ENCODE results near the gene SECTM1. TPM values are rescaled to one million over a fixed set of nuclear protein-coding genes. Genes with fewer than 3 reads are reported as not detected.

The SECTM1 gene
- total RNA-seq, 1 donor from 2014 or later: not detected

DNA sequence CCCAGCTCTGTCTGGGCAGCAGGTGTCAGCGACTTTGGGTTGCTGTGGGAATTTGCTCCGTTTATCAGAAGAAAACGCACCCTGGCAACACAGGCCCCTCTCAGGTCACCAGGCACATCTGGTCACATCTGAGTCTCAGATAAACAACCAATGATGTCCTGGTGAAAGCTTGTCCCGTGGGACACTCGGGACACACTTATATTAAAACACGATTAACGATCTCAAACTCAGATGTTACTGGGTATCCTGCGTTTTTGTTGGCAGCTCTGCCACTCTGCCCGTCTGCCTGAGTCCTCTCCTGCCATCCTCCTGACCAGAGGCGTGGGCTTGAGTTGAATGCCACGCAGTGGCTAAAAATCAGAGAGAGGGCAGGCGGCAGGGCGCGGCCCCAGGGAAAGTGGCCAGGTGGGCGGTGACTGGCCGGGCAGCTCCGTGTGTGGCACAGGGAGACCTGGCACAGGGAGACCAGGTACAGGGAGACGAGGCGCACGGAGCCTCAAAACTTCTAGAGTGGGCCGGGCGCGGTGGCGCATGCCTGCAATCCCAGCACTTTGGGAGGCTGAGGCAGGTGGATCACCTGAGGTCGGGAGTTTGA is 2.1 kb downstream of the SECTM1 start:
- H3K36me3 Mint-ChIP-seq: no peaks in the 10 kb centered on the region
- TF ChIP-seq EZH2phosphoT487 (IDR thresholded peaks at IDR 0.05): no peak
- no peak for TF ChIP-seq CTCF (IDR thresholded peaks at IDR 0.05)
- no peak for TF ChIP-seq EZH2 (IDR thresholded peaks at IDR 0.05)
- Histone ChIP-seq H4K20me1 (ENCODE audit: low read depth) (peaks cover 13% of the 10 kb centered on the region), H3K4me3 (no peak overlapping the region), H3K9me3 (ENCODE audit: low read depth) (no peaks in the 10 kb centered on the region), H3K36me3 (no peaks in the 10 kb centered on the region), H3K4me1 (peaks cover 46% of the 10 kb centered on the region), H3K79me2 (ENCODE audit: low read depth) (no peaks in the 10 kb centered on the region), H3F3A (ENCODE audit: low read depth) (peaks cover 21% of the 10 kb centered on the region), H3K27ac (no peak overlapping the region), H3K4me2 (no peak overlapping the region), H2AFZ (replicated peaks) (no peak overlapping the region), H3K27me3 (peaks cover 87% of the 10 kb centered on the region), H3K9ac (no peak overlapping the region)
- H3K27ac Mint-ChIP-seq: no peak overlapping the region
- DNase-seq (ENCODE audit: low spot score): no peak
- H3K27me3 Mint-ChIP-seq (ENCODE audit: insufficient read depth, low read depth): peaks cover 31% of the 10 kb centered on the region
- H3K4me3 Mint-ChIP-seq: no peak overlapping the region
- H3K4me1 Mint-ChIP-seq: peaks cover 35% of the 10 kb centered on the region
- H3K9me3 Mint-ChIP-seq: no peaks in the 10 kb centered on the region

GRCh38 chr17:82330322-82331239 is 3.0 kb downstream of the SECTM1 start:
- Histone ChIP-seq H3F3A (ENCODE audit: low read depth) (peaks cover 15% of the 10 kb centered on the region), H3K27me3 (peaks cover 79% of the 10 kb centered on the region), H3K9me3 (ENCODE audit: low read depth) (no peaks in the 10 kb centered on the region), H3K36me3 (no peaks in the 10 kb centered on the region), H3K4me1 (peaks cover 40% of the 10 kb centered on the region), H3K4me2 (no peak overlapping the region), H3K27ac (no peak overlapping the region), H3K4me3 (no peak overlapping the region), H4K20me1 (ENCODE audit: low read depth) (peaks cover 8% of the 10 kb centered on the region), H2AFZ (replicated peaks) (no peak overlapping the region), H3K9ac (no peak overlapping the region), H3K79me2 (ENCODE audit: low read depth) (no peaks in the 10 kb centered on the region)
- H3K9me3 Mint-ChIP-seq: no peaks in the 10 kb centered on the region
- no peak overlapping the region for H3K4me3 Mint-ChIP-seq
- peaks cover 30% of the 10 kb centered on the region for H3K4me1 Mint-ChIP-seq
- peaks cover 27% of the 10 kb centered on the region for H3K27me3 Mint-ChIP-seq (ENCODE audit: insufficient read depth, low read depth)
- no peak overlapping the region for H3K27ac Mint-ChIP-seq
- no peak for TF ChIP-seq CTCF (IDR thresholded peaks at IDR 0.05)
- no peak for TF ChIP-seq EZH2phosphoT487 (IDR thresholded peaks at IDR 0.05)
- TF ChIP-seq EZH2 (IDR thresholded peaks at IDR 0.05): no peak
- no peaks in the 10 kb centered on the region for H3K36me3 Mint-ChIP-seq
- DNase-seq (ENCODE audit: low spot score): no peak

GRCh38 chr17:82329683-82330321 is 3.8 kb downstream of the SECTM1 start:
- no peaks in the 10 kb centered on the region for H3K9me3 Mint-ChIP-seq
- DNase-seq (ENCODE audit: low spot score): no peak
- Histone ChIP-seq H3K4me1 (peaks cover 37% of the 10 kb centered on the region), H3K27ac (no peak overlapping the region), H3K9ac (no peak overlapping the region), H3K27me3 (peaks cover 71% of the 10 kb centered on the region), H3F3A (ENCODE audit: low read depth) (peaks cover 8% of the 10 kb centered on the region), H3K36me3 (no peaks in the 10 kb centered on the region), H3K79me2 (ENCODE audit: low read depth) (no peaks in the 10 kb centered on the region), H3K4me3 (no peak overlapping the region), H3K4me2 (no peak overlapping the region), H2AFZ (replicated peaks) (no peak overlapping the region), H4K20me1 (ENCODE audit: low read depth) (peaks cover 4% of the 10 kb centered on the region), H3K9me3 (ENCODE audit: low read depth) (no peaks in the 10 kb centered on the region)
- peaks cover 24% of the 10 kb centered on the region for H3K4me1 Mint-ChIP-seq
- H3K27ac Mint-ChIP-seq: no peak overlapping the region
- no peaks in the 10 kb centered on the region for H3K36me3 Mint-ChIP-seq
- H3K4me3 Mint-ChIP-seq: no peak overlapping the region
- no peak for TF ChIP-seq EZH2phosphoT487 (IDR thresholded peaks at IDR 0.05)
- peaks cover 19% of the 10 kb centered on the region for H3K27me3 Mint-ChIP-seq (ENCODE audit: insufficient read depth, low read depth)

Measured in neural progenitor cell (in vitro differentiated cells).